ENCODE measurements around the gene DEPP1.

- TF ChIP-seq CTCF (IDR thresholded peaks at IDR 0.05; ENCODE audit: insufficient read depth, low read length) (no peak), POLR2AphosphoS5 (IDR thresholded peaks at IDR 0.05; ENCODE audit: low read depth) (no peak)
These were observed 28.0 kb downstream of the DEPP1 start for GRCh38 chr10:44950326-44951225.

Measured in HL-60 (cell line).